Stimulated activated CD4-positive, alpha-beta T cell treated with anti-CD3 and anti-CD28 coated beads, Interleukin-4, amount 100 ng/mL, for 48 hours (primary cell): ENCODE measurements around the gene MARCHF10.

Experiments used
- DNase-seq, 2 donors: peaks; one replicate each; pipeline ENCODE4 v3.0.0-alpha.2; 2020; ENCODE audit warnings: low read depth in 2 of 2

The MARCHF10 gene

GRCh38 chr17:62822080-62822904, 14.2 kb upstream of the MARCHF10 start:
- DNase-seq, result no peak

- no peak for DNase-seq
Observed at GRCh38 chr17:62821189-62822079, 13.3 kb upstream of the MARCHF10 start.

GRCh38 chr17:62819511-62820221, 11.6 kb upstream of the MARCHF10 start:
- DNase-seq, result no peak

- no peak for DNase-seq
Observed at GRCh38 chr17:62818526-62818925, 10.4 kb upstream of the MARCHF10 start.

GRCh38 chr17:62816282-62816839, 8.2 kb upstream of the MARCHF10 start:
- DNase-seq, result no peak

- no peak for DNase-seq
Observed at GRCh38 chr17:62809656-62810055, 1.5 kb upstream of the MARCHF10 start.

GRCh38 chr17:62808576-62808970, 459 bp upstream of the MARCHF10 start:
- DNase-seq, result no peak

- no peak for DNase-seq
Observed at GRCh38 chr17:62805234-62805633, 2.9 kb downstream of the MARCHF10 start.

- no peak for DNase-seq
Observed at GRCh38 chr17:62804822-62805221, 3.3 kb downstream of the MARCHF10 start.

GRCh38 chr17:62804025-62804424, 4.1 kb downstream of the MARCHF10 start:
- no peak for DNase-seq

GRCh38 chr17:62802561-62803205, 5.4 kb downstream of the MARCHF10 start:
- DNase-seq, result no peak

- no peak for DNase-seq
Observed at GRCh38 chr17:62801553-62802114, 6.5 kb downstream of the MARCHF10 start.

GRCh38 chr17:62800585-62800984, 7.5 kb downstream of the MARCHF10 start:
- DNase-seq, result no peak

GRCh38 chr17:62797959-62798358, 10.2 kb downstream of the MARCHF10 start:
- DNase-seq, result no peak

GRCh38 chr17:62796291-62796690, 11.8 kb downstream of the MARCHF10 start:
- DNase-seq, result no peak

GRCh38 chr17:62794666-62794971, 13.5 kb downstream of the MARCHF10 start:
- no peak for DNase-seq

- no peak for DNase-seq
Observed at GRCh38 chr17:62793919-62794665, 14.0 kb downstream of the MARCHF10 start.

- no peak for DNase-seq
Observed at GRCh38 chr17:62792447-62792800, 15.7 kb downstream of the MARCHF10 start.

- DNase-seq, result no peak
Observed at GRCh38 chr17:62791767-62792446, 16.2 kb downstream of the MARCHF10 start.

GRCh38 chr17:62791235-62791734, 16.8 kb downstream of the MARCHF10 start:
- no peak for DNase-seq
